D341Med (cell line): ENCODE results near the gene ANKRD60.

Experiments used
- DNase-seq: peaks from one replicate; pipeline ENCODE4 v3.0.0; 2012; ENCODE audit warnings: low spot score

The ANKRD60 gene

GRCh38 chr20:58244517-58245030 lies 16.1 kb upstream of the ANKRD60 start:
- DNase-seq, result no peak

- DNase-seq, result no peak
Observed at GRCh38 chr20:58243653-58244410, 15.4 kb upstream of the ANKRD60 start.

- no peak for DNase-seq
Observed at GRCh38 chr20:58242824-58243223, 14.4 kb upstream of the ANKRD60 start.

- no peak for DNase-seq
Observed at GRCh38 chr20:58241766-58242465, 13.5 kb upstream of the ANKRD60 start.

GRCh38 chr20:58240471-58240870 lies 12.0 kb upstream of the ANKRD60 start:
- DNase-seq, result no peak

- DNase-seq, result no peak
Observed at GRCh38 chr20:58239216-58239615, 10.8 kb upstream of the ANKRD60 start.

GRCh38 chr20:58238490-58238889 lies 10.0 kb upstream of the ANKRD60 start:
- no peak for DNase-seq

GRCh38 chr20:58237318-58238132 lies 9.1 kb upstream of the ANKRD60 start:
- DNase-seq, result no peak

GRCh38 chr20:58236612-58237317 lies 8.3 kb upstream of the ANKRD60 start:
- peak; percentile 93 for DNase-seq

- DNase-seq, result no peak
Observed at GRCh38 chr20:58235010-58235409, 6.6 kb upstream of the ANKRD60 start.

- DNase-seq, result no peak
Observed at GRCh38 chr20:58233881-58234528, 5.6 kb upstream of the ANKRD60 start.

- no peak for DNase-seq
Observed at GRCh38 chr20:58233393-58233792, 4.9 kb upstream of the ANKRD60 start.

- DNase-seq, result no peak
Observed at GRCh38 chr20:58231683-58232082, 3.2 kb upstream of the ANKRD60 start.

- no peak for DNase-seq
Observed at GRCh38 chr20:58229198-58229798, 845 bp upstream of the ANKRD60 start.

- no peak for DNase-seq
Observed at GRCh38 chr20:58228103-58228483, 360 bp downstream of the ANKRD60 start.

GRCh38 chr20:58227391-58228102 lies 906 bp downstream of the ANKRD60 start:
- DNase-seq, result no peak

- DNase-seq, result no peak
Observed at GRCh38 chr20:58225452-58226200, 2.8 kb downstream of the ANKRD60 start.

- no peak for DNase-seq
Observed at GRCh38 chr20:58224974-58225373, 3.5 kb downstream of the ANKRD60 start.

- DNase-seq, result no peak
Observed at GRCh38 chr20:58224097-58224496, 4.4 kb downstream of the ANKRD60 start.
